ENCODE measurements around the gene INPP4A. TPM values are rescaled to one million over a fixed set of nuclear protein-coding genes. Genes with fewer than 3 reads are reported as not detected.

INPP4A gene
- total and polyA plus RNA-seq, 2 of the 13 experiments (the other 11 are each of a cell fraction or from before 2014, with no cell fraction given) = 10.1 to 10.9 TPM

DNA sequence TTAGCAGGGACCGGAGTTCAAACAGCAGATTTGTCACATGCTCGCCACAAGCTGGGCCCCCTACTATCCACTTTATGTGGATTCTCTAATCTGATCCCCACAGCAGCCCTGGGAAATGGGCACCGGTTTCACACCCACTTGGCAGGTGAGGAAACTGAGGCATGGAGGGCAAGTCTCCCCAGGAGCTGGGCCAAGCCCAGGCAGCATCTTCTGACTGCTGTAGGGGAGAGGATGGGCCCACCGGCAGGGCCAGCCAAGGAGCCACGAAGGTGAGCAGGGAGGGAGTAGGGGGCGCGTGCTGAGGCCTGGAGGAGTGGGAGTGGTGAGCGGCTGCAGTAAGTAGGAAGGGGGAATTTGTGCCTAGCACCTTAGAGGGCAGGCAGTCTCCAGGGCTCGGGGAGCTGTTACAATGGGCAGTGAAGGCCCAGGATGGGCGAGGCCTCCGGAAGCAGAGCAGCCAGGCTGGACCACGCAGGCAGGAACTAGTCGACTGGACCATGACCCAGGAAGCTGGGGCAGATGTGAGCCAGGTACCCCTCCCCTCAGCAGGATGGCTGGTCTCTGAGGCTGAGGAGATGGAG is 126.6 kb downstream of the INPP4A start (continued):
- TF ChIP-seq NPAS2 (CRISPR knock-in tag; IDR thresholded peaks at IDR 0.05; ENCODE audit: borderline replicate concordance) (no peak), MEIS1 (CRISPR knock-in tag; IDR thresholded peaks at IDR 0.05; ENCODE audit: borderline replicate concordance) (no peak), RELA (CRISPR knock-in tag; IDR thresholded peaks at IDR 0.05) (no peak)
- TF ChIP-seq, protein P1, sequence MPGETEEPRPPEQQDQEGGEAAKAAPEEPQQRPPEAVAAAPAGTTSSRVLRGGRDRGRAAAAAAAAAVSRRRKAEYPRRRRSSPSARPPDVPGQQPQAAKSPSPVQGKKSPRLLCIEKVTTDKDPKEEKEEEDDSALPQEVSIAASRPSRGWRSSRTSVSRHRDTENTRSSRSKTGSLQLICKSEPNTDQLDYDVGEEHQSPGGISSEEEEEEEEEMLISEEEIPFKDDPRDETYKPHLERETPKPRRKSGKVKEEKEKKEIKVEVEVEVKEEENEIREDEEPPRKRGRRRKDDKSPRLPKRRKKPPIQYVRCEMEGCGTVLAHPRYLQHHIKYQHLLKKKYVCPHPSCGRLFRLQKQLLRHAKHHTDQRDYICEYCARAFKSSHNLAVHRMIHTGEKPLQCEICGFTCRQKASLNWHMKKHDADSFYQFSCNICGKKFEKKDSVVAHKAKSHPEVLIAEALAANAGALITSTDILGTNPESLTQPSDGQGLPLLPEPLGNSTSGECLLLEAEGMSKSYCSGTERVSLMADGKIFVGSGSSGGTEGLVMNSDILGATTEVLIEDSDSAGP (CRISPR knock-in tag; IDR thresholded peaks at IDR 0.05; ENCODE audit: borderline replicate concordance) = no peak
- TF ChIP-seq, protein P2, sequence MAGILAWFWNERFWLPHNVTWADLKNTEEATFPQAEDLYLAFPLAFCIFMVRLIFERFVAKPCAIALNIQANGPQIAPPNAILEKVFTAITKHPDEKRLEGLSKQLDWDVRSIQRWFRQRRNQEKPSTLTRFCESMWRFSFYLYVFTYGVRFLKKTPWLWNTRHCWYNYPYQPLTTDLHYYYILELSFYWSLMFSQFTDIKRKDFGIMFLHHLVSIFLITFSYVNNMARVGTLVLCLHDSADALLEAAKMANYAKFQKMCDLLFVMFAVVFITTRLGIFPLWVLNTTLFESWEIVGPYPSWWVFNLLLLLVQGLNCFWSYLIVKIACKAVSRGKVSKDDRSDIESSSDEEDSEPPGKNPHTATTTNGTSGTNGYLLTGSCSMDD (CRISPR knock-in tag; IDR thresholded peaks at IDR 0.05) = no peak

DNA sequence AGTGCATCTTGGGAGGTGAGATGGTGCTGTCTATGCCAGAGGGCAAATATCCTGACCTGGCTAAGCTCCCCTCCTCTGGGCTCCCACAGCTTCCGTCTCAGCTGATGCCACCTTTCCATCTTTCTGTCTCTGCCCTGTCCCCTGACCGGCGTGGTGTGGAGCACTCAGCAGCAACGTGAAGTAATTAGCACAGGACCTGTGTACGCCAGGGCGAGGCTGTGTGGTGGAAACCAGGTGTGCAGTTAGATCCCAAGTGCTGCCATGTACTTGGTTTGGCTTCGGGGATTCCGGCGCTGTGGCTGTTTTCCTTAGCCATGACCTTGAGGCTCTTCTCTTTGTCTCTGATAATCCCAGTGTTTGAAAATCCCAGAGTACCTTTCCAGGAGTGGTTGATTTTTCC is 127.1 kb downstream of the INPP4A start:
- Histone ChIP-seq H3K4me3 (replicated peaks in 1 of 3; ENCODE audit: insufficient read depth in 1 of 3, low read depth in 2 of 3, low read length in 3 of 3) (no peak overlapping the region), H3K27me3 (ENCODE audit: control insufficient read depth in 1 of 2, insufficient read depth in 2 of 2, low read length in 2 of 2) (no peaks in the 10 kb centered on the region), H3K4me2 (ENCODE audit: low read depth, low read length) (no peak overlapping the region), H3K9me3 (ENCODE audit: low read length) (no peaks in the 10 kb centered on the region), H2AFZ (ENCODE audit: low read length) (no peak overlapping the region), H3K79me2 (ENCODE audit: insufficient read depth, low read length) (no peaks in the 10 kb centered on the region), H3K36me3 (replicated peaks in 1 of 2; ENCODE audit: control insufficient read depth in 1 of 2, insufficient read depth in 2 of 2, low read length in 2 of 2) (peaks cover 1 to 20% of the 10 kb centered on the region in 2 experiments; a peak in 4 of 5 replicates), H3K4me1 (ENCODE audit: insufficient read depth, low read length) (no peaks in the 10 kb centered on the region), H4K20me1 (ENCODE audit: insufficient read depth, low read length) (no peaks in the 10 kb centered on the region), H3K27ac (ENCODE audit: extremely low read length, insufficient read depth, low read length) (no peak overlapping the region), H3K9ac (ENCODE audit: insufficient read depth, low read depth, low read length) (no peak overlapping the region)
- CTCF ChIA-PET (ENCODE audit: low intra/inter-chr PET ratio, low total read pairs) = no interaction called here
- DNase-seq (ENCODE audit: low spot score) (no peak), ATAC-seq (no peak), FAIRE-seq (no peak)
- POLR2A ChIA-PET = no interaction called here
- BruUV-seq (replicated peaks) = no TSS peak
- 98% methylated on average over 9 of the region's 9 CpGs for WGBS (ENCODE audit: low lambda C conversion rate)
- in situ Hi-C loops (cut with HindIII; ENCODE audit: extremely low pct_ligation_motif_present, low pct_unique_long_range_greater_than_20kb) = no loop called here
- intact Hi-C loops (cut with micrococcal nuclease; ENCODE audit: unreplicated experiment) = no loop called here
- no peak for TF ChIP-seq ZNF383 (CRISPR knock-in tag; IDR thresholded peaks at IDR 0.05; ENCODE audit: borderline replicate concordance)
- TF ChIP-seq, protein P3, sequence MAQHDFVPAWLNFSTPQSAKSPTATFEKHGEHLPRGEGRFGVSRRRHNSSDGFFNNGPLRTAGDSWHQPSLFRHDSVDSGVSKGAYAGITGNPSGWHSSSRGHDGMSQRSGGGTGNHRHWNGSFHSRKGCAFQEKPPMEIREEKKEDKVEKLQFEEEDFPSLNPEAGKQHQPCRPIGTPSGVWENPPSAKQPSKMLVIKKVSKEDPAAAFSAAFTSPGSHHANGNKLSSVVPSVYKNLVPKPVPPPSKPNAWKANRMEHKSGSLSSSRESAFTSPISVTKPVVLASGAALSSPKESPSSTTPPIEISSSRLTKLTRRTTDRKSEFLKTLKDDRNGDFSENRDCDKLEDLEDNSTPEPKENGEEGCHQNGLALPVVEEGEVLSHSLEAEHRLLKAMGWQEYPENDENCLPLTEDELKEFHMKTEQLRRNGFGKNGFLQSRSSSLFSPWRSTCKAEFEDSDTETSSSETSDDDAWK (CRISPR knock-in tag; IDR thresholded peaks at IDR 0.05) = no peak
- TF ChIP-seq, protein P4, sequence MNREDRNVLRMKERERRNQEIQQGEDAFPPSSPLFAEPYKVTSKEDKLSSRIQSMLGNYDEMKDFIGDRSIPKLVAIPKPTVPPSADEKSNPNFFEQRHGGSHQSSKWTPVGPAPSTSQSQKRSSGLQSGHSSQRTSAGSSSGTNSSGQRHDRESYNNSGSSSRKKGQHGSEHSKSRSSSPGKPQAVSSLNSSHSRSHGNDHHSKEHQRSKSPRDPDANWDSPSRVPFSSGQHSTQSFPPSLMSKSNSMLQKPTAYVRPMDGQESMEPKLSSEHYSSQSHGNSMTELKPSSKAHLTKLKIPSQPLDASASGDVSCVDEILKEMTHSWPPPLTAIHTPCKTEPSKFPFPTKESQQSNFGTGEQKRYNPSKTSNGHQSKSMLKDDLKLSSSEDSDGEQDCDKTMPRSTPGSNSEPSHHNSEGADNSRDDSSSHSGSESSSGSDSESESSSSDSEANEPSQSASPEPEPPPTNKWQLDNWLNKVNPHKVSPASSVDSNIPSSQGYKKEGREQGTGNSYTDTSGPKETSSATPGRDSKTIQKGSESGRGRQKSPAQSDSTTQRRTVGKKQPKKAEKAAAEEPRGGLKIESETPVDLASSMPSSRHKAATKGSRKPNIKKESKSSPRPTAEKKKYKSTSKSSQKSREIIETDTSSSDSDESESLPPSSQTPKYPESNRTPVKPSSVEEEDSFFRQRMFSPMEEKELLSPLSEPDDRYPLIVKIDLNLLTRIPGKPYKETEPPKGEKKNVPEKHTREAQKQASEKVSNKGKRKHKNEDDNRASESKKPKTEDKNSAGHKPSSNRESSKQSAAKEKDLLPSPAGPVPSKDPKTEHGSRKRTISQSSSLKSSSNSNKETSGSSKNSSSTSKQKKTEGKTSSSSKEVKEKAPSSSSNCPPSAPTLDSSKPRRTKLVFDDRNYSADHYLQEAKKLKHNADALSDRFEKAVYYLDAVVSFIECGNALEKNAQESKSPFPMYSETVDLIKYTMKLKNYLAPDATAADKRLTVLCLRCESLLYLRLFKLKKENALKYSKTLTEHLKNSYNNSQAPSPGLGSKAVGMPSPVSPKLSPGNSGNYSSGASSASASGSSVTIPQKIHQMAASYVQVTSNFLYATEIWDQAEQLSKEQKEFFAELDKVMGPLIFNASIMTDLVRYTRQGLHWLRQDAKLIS (CRISPR knock-in tag; IDR thresholded peaks at IDR 0.05) = no peak
- TF ChIP-seq, protein P5, sequence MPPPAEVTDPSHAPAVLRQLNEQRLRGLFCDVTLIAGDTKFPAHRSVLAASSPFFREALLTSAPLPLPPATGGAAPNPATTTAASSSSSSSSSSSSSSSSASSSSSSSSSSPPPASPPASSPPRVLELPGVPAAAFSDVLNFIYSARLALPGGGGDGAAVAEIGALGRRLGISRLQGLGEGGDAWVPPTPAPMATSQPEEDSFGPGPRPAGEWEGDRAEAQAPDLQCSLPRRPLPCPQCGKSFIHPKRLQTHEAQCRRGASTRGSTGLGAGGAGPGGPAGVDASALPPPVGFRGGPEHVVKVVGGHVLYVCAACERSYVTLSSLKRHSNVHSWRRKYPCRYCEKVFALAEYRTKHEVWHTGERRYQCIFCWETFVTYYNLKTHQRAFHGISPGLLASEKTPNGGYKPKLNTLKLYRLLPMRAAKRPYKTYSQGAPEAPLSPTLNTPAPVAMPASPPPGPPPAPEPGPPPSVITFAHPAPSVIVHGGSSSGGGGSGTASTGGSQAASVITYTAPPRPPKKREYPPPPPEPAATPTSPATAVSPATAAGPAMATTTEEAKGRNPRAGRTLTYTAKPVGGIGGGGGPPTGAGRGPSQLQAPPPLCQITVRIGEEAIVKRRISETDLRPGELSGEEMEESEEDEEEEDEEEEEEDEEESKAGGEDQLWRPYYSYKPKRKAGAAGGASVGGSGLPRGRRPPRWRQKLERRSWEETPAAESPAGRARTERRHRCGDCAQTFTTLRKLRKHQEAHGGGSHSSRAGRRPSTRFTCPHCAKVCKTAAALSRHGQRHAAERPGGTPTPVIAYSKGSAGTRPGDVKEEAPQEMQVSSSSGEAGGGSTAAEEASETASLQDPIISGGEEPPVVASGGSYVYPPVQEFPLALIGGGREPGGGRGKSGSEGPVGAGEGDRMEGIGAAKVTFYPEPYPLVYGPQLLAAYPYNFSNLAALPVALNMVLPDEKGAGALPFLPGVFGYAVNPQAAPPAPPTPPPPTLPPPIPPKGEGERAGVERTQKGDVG (CRISPR knock-in tag; IDR thresholded peaks at IDR 0.05; ENCODE audit: borderline replicate concordance) = no peak
- no peak for TF ChIP-seq GPN1 (CRISPR knock-in tag; IDR thresholded peaks at IDR 0.05; ENCODE audit: borderline replicate concordance)
